Breast epithelium (tissue), 3 donors: ENCODE results near the gene PLD4.

ENCODE experiments used
- POLR2A ChIP-seq: fragments of 450-650 bp; IDR thresholded peaks from one replicate; pipeline ENCODE4 v1.6.1; 2016; ENCODE audit warnings: antibody characterized with exemption, mild to moderate bottlenecking, moderate library complexity
- TF ChIP-seq, protein P1 (sequence below), 3 donors: fragments of 450-650 bp; IDR thresholded peaks; one replicate each; pipeline ENCODE4 v1.5.1; 2016 to 2017; ENCODE audit warnings: antibody characterized with exemption in 3 of 3, mild to moderate bottlenecking in 3 of 3, moderate library complexity in 3 of 3

DNA sequence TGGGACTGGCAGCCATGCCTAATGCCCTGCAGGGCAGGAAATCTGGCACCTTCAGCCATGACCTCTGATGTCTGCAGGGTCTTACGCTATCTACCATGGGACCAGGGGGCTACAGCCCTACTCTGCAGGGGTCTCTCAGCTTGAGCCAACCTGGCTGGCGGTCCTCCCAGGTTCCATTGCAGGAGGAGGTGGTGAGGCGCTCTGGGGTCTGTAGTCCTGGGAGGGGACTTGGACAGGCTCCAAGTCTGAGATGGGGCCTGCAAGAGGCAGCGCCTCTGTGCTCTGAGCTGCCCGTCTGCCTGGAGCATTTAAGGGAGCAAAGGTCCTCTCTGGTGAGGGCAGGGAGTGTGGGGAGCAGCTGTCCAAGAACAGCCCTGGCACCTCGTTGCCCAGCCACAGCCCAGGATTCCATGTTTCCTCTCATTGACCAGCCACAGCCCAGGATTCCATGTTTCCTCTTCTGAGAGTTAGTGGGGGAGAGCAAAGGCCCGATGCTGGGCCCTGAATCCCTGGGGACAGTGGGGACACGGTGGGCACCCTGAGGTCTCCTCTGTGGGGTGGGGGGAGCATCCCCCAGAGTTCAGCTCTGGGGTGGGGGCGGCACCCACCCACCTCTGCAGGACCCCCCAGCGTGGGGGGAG, 655 bp downstream of the PLD4 start:
- TF ChIP-seq, protein P1, sequence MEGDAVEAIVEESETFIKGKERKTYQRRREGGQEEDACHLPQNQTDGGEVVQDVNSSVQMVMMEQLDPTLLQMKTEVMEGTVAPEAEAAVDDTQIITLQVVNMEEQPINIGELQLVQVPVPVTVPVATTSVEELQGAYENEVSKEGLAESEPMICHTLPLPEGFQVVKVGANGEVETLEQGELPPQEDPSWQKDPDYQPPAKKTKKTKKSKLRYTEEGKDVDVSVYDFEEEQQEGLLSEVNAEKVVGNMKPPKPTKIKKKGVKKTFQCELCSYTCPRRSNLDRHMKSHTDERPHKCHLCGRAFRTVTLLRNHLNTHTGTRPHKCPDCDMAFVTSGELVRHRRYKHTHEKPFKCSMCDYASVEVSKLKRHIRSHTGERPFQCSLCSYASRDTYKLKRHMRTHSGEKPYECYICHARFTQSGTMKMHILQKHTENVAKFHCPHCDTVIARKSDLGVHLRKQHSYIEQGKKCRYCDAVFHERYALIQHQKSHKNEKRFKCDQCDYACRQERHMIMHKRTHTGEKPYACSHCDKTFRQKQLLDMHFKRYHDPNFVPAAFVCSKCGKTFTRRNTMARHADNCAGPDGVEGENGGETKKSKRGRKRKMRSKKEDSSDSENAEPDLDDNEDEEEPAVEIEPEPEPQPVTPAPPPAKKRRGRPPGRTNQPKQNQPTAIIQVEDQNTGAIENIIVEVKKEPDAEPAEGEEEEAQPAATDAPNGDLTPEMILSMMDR (IDR thresholded peaks at IDR 0.05) = no peak
- TF ChIP-seq POLR2A = no peak
